D341Med (cell line): Measurements from ENCODE around the gene RNF215.
A peak's percentile ranks its signal among the peaks of the same experiment; 100 is the strongest.

Source experiments
- DNase-seq: peaks from one replicate; pipeline ENCODE4 v3.0.0; 2012; ENCODE audit warnings: low spot score

RNF215 gene

DNA sequence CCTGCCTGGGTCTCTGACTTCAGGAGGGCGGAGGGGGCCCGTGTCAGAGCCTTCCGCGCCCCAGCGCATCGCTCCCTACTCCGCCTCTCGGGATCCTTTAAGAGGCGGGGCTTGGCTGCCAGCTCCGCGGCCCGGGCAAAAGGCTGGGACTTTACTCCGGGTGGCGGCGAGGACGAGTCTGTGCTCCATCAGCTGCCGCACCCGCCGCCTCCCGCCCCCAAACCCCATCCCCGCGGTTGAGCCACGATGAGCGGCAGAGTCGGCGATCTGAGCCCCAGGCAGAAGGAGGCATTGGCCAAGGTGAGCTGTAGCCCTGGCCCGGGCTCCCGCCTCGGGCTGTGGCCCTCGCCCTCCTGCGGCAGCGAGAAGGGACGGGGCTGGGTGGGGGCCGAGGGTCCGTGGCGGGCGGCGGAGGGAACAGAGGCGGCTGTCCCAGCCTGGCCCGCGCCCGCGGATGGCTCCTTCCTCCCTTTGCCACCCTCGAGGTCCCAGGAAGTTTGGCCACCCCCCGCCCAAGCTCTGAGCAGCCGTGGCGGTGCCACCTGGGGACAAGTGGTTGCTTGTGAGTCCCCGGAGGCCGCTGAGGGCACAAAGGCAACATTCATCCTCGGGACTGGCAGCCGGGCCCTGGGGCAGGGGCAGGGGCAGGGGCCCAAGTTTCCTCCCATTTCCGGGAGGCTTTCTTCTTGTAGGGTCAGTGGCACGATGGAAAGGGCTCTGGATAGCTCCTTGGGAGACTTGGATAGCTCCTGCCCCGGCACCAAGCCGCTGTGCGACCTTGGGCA is 9.9 kb upstream of the RNF215 start, which contains the start of gene SEC14L2:
SEC14L2 (plus strand) TSS at position 148 of the 785 bp plus-strand sequence; CDS start at position 247, 99 bp downstream.
- peak; percentile 85 for DNase-seq

DNA sequence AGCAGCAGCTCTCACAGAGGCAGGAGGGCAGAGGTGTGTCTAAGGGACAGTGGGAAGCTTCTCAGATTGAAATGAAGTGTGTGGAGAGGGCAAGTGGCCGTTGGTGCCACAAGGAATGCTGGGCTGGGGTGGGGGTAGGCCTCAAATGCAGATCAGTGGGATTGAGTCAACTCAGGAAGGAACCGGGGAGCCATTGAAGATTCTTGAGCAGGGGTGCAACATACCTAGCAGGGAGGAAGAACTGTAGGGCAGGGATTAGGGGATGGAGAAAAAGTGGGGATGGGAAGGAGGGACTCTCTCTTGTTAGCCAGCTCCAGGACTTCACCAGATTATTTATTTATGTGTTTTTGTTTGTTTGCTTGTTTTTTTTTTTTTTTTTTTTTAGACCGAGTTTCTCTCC is 6.7 kb upstream of the RNF215 start:
- no peak for DNase-seq

DNA sequence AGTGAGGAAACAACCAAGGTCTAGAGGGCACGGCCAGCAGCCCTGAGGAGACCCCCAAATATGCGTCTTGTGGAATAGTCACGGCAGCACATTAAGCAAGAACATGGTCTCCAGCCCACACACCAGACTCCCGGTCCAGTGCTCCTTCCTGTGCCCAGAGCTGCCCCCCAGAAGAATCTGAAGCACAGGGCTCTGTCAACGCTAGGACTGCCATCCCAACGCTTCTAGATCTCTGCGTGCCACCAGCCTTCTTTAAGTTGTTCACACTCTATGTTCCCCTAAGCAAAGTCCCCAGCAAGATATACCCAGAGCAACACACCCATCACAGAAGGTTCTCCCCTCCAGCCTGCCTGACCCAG is 6.1 kb upstream of the RNF215 start:
- no peak for DNase-seq

DNA sequence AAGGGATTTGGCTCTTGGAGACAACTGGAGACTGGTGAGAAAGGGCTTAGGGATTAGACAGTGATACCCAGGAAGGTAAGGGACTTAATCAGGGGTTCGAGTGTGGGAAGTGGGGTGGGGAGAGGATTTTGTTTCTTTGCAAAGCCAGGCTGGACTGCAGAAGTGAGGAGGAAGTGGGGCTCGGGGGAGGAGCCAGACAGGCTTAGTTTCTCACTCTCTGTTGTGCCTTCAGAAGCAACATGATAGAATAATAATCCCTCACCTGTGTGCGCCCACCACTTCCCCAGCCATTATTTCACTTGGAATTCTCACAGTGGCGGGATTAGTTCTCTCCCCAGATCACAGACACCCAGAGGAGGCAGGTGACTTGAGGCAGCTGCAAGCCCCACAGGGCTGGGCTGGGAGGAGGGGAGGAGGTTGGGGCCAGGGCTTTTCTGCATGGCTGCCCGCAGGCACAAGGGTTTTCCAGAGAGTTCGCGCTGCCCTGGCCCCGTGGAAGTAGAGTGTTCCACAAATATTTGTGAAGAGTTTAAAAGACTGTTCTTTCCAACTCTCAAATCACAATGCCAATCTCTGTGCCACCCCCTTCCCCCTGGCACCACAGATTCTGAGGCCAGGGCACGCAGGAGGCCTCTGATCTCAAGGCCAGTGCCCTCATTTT is 5.6 kb upstream of the RNF215 start:
- DNase-seq, result peak; percentile 72

DNA sequence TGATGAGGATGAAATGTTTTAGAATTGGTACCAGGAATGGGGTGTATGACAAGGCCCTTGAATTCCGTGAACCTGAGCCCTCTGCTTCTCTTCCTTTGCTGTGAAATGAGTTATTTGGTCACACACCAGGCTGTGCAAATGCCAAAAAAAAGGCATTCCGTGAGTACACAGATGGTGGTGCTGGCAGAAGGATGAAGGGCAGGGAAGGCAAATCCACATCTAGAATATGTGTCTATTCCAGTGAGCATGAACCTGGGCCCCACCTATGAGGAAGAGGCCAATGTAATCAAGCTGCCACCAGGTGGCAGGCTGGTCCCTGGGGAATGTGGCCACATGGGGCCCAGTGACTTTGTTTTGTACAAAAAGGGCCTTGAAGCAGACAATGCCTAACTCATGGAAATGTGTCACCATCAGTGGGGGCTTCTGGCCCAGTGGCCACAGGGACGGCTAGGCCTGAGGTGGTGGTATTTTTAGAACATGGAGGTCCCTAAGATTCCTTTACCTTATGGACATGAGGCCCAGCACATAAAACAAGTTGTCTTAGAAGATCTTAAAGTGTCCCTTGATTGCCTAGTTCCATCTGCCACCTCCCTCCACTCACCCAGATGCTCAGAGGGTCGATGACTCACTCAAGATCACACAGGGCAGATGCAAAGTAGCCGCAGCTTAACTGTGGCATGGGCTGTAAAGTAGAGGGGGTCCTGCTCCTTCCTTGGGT is 3.9 kb upstream of the RNF215 start:
- DNase-seq, result peak; percentile 77

DNA sequence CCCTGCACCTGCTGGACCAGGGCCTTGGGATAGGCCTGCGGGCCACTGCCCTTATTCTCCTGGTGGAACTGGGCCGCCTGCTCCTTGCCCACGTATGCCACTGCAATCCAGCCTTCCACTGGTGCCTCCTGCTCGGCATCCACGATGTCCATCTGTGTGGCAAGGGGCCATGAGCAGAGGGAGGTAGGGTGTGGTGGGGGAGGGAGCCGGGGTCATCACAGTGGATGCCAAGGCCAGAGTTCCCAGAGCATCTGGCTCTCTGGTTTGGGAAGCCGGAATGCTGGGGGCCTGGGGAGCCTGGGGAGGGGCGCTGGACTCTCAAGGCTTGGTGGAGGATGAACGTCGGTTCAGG is 627 bp downstream of the RNF215 start:
- DNase-seq, result no peak

DNA sequence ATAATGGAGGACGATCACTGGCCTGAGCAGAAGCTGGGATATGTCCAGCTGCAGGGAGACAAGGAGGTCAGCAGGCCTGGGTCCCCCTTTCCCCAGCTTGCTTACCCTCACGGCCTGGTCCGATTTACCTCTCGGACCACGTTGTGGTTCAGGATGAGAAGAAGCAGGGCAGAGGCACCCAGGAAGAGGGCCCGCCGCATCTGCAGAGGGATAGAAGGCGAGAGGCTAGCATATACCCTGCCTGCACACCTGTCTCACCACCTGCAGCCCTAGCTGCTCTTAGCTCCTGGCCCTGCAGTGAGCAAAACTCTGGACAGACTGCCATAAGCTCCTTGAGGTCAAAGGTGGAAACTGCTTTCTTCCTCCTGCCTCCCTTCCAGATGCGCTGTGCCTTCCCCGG is 1.3 kb downstream of the RNF215 start:
- DNase-seq, result no peak

DNA sequence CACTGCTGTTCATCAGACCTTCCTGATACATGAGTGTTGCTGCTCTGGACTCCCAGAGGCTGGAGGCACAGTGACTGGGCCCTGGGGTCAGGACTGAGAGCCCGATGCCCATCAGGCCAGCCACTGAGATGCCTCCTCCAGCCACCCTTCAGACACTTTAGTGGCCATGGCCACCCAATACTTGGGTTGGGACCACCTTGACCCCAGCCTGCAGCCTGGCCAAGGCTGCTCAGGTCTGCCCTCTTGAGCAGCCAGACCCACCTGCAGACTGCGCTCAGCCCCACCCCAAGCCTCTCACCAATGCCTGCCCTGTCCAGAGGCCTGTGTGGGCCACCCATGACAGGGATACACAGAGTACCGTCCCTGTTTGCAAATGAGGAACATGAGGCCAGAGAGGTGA is 4.2 kb downstream of the RNF215 start:
- no peak for DNase-seq

DNA sequence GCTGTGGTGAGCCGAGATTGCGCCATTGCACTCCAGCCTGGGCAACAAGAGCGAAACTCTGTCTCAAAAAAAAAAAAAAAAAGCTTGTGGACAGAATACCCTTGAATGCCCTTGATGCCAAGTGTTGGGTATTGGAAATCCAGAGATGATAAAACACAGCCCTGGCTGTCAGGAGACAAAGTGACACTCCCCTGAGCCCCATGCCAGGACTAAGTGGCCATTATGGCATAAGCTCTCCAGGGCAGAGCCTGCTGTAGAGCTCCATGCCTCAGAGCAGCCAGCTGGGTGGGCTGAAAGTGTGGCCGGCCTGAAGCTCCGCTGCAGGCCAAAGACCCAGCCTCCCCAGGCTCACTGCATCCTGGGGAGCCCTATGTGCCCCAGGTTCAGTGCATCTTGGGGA is 4.9 kb downstream of the RNF215 start:
- no peak for DNase-seq

DNA sequence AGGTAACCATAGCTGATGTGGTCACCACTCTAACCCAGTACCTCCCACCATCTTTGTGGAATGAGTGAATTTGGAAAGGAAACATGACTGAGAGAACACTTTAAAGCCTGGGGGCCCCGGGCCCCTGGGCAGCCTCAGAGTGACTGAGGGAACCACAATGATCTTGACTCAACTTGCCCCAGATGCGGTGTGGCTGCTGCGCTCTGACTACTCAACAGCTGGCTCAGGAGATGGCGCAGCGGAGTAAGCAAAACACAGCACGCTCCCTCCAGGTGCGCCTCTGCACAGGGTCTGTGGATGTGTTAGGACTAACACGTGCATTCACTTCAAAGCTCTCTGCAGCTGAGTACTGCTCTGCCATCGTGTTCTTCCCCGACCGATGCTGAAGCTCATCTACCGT is 5.9 kb downstream of the RNF215 start:
- no peak for DNase-seq

DNA sequence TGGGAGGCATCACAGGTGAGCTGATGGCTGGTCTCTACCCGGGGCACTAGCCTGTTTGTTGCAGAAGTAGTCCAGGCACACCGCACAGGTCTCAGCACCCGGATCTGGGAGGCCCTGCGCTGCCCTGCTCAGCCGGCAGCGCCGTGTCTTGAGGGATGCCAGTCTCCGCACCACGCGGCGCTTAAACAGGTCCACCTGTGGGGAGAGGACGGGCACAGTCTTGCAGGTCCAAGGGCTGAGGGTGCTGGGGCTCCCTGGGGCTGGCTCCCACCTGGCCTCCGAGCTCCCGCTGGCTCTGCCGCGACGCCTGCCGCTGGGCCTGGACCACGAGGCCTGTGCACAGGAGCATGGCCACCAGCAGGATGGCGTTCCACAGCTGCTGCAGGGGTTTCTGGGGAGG is 7.2 kb downstream of the RNF215 start:
- DNase-seq, result no peak

DNA sequence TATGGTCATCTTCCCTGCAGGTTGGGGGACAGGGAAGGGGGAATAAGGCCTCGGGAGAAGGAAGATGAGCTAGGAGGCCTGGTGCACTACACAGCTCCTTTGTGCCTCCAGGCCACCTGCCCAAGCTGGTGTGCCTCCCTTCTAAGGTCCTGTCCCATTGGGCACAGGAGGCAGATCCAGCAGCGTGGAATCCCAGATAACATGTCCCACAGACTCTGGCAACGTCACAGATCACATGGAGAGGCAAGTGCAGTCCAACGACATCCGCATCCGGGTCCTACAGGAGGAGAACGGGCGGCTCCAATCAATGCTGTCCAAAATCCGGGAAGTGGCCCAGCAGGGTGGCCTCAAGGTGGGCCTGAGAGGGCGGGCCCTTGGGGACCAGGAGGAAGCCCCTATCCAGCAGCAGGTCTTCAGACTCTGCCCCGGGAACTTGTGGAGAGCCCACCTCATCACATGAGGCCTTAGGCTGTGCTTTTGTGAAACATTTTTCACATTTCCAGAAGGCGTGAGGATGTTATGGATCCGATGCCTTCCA is 11.8 kb downstream of the RNF215 start:
- DNase-seq, result no peak

DNA sequence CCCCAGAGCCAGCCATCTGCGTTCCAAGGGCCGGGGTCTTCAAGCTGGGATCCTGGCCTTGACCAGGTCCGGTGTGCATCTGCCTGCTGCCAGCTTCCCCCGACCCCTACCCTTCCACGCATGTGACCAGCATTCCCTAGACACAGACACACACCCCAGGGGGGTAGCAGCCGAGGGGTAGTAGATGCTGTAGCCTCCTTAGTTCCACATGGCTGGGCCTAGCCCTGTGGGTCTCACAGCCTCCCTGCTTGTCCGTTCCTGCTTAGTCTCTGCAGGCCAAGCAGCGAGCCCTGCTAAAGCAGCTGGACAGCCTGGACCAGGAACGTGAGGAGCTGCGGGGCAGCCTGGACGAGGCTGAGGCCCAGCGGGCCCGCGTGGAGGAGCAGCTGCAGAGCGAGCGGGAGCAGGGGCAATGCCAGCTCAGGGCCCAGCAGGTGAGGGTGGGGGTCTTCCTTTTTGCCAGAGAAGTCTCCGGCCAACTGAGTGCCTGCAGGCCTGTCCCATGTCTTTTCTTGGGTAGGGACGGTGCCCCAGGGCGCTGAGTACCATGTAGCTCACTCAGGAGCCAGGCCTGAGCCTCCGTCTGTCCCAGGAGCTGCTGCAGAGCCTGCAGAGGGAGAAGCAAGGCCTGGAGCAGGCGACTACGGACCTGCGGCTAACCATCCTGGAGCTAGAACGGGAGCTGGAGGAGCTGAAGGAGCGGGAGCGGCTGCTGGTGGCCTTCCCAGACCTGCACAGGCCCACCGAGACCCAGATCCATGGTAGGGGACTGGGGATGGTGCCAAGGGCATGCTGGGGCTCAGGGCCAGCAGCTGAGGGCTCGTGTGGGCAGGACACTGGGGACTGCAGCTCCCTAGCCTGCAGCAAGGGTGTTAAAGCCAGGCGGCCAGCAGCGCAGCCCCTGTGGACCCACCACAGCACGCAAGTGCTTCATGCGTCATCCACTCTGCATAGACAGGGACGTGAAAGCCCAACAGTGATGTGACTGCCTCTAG is 13.6 kb downstream of the RNF215 start:
- DNase-seq, result no peak

DNA sequence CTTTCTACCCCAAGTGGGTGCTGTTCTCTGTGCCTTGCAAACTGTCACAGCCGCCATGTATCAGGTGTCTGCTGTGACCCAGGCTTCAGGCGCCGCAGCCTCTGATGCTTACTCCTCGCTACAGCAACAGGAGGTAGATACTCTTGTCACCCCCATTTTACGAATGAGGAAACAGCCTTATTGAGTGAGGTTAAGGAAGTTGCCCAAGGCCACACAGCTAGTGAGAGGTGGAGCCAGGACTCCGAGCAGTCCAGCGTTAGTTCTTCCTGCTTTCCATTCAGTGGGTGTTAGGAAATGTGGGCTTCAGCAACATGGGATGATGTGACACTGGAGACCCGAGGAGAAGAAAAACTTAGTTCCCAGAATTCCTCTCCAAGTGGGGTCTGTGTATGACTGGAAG is 14.3 kb downstream of the RNF215 start:
- no peak for DNase-seq

DNA sequence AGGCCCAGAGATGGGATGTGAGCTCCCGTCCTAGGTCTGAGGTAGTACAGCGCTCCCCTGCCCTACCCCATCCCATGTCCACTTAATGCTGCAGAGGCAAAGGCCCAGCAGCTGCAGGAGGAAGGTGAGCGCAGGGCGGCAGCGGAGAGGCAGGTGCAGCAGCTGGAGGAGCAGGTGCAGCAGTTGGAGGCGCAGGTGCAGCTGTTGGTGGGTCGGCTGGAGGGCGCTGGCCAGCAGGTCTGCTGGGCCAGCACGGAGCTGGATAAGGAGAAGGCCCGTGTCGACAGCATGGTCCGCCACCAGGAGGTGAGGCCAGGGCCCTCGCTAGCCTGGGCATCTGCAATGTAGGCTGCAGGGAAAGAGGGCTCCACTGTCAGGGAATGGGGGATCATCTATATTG is 15.2 kb downstream of the RNF215 start:
- no peak for DNase-seq

DNA sequence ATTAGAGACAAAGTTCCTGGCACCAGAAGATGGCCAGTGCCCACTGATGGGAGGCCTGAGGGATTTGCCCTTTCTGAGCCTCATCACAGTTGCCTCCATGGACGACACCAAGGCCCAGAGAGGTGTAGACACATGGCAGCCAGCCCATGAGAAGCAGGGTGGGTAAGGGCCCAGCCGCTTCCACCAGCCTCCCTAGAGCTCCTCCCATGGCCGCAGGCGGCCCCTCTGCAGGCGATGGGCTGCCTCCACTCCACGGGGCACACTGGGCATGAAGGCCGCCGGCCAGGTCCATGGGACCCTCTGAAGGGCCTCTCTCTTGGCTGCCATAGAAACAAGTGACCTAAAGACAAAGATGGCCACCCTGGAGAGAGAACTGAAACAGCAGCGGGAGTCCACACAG is 15.9 kb downstream of the RNF215 start:
- no peak for DNase-seq

DNA sequence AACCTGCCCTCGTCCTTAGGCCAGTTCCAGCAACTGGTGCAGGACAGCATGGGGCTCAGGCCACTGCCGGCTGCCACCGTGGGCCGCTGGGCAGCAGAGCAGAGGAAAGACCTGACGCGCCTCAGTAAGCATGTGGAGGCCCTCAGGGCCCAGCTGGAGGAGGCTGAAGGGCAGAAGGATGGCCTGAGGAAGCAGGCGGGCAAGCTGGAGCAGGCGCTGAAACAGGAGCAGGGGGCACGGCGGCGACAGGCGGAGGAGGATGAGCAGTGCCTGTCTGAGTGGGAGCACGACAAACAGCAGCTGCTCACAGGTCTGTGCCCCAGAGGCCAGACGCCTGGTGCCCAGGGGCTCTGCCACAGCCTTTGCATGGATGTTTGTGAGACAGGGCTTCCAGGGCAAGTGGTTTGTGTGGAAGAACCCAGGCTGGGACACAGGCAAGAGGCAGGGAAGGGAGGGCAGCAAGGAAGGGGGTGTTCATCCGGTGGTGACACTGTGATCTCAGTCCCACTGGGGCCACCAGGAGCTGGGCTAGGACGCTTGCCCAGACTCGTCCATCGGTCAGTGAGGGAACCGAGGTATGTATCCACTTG is 16.5 kb downstream of the RNF215 start:
- no peak for DNase-seq

DNA sequence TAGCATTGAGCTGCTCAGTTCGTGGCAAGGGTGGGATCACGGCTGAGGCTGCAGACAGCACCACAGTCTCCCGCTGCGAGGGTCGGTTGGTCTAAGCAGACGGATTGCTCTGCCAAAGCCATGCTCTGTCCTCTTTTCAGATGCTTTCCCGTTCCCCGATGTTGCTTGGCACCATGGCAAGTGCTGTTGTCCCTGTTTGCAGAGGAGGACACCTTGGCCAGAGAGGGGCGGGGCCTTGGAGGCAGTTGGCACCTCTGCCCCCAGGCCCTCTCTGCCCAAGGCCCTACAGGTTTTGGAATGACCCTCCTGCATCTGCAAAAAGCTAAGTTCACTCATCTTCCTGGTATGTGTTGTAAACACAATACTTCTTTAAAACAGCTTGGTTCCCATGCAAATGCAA is 18.8 kb downstream of the RNF215 start:
- DNase-seq, result no peak

DNA sequence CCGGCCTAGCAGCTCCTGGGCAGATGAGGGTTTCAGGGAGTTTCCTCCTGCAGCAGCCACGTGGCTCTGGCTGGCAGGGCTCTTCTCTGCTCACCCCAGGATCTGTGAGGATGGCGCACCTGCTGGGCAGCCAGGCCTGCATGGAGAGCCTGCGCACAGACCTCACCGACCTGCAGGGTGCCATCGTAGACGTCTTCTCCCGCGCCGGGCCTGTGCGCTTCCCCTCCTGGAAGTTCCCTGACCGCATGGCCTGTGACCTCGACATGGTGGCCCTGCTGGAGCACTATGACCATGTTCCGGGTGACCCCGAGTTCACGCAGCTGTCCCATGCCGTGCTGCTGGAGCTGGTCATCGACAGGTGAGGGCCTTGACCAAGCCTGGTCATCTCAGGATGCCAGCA is 21.3 kb downstream of the RNF215 start:
- DNase-seq, result no peak

DNA sequence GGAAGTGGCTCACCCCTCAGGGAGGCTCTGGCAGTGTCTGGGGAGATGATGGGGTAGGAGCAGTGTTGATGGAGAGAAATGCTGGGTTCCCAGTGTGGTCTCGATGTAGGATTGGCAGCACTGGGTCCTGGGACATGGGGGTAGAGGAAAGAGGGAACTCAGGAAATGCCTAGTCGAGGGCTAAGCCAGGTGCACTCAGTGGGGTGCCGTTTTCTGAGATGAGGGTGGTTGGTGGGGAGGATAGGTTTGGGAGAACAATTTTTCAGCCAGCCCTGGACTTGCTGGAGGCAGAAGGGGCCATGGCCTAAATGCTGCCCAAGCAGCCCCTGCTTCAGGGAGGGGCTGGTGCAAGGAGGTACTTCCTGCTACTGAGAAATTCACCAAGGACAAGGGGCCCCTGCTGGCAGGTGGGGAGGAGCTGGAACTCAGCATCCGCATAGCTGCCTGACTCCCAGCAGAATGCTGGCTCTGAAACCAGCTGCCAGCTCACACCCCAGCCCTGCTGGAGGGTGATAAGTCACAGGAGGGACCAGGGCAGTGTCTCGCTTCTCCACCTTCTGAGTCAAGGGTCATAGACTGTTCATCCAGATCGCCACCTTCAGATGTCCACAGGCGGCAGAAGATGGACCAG is 24.4 kb downstream of the RNF215 start:
- no peak for DNase-seq
